Mucosa of rectum (tissue), 2 donors: Measurements from ENCODE around the gene ZBTB5.

Source experiments
- H3K27ac ChIP-seq, 2 donors: one replicate each; pipeline ENCODE4 v1.7.0; 2013; ENCODE audit warnings: inconsistent platforms in 2 of 2, low read depth in 2 of 2, low read length in 2 of 2
- H3K27me3 ChIP-seq, 2 donors: one replicate each; pipeline ENCODE4 v1.7.0; 2013; ENCODE audit warnings: low read length in 2 of 2; ENCODE audit not compliant: control insufficient read depth in 2 of 2, insufficient read depth in 2 of 2
- H3K36me3 ChIP-seq, 2 donors: one replicate each; pipeline ENCODE4 v1.7.0; 2013; ENCODE audit warnings: low read length in 2 of 2; ENCODE audit not compliant: control insufficient read depth in 2 of 2, insufficient read depth in 2 of 2
- H3K4me1 ChIP-seq, 2 donors: one replicate each; pipeline ENCODE4 v1.7.0; 2013; ENCODE audit warnings: low read length in 2 of 2, mild to moderate bottlenecking in 1 of 2; ENCODE audit not compliant: control insufficient read depth in 2 of 2, insufficient read depth in 2 of 2
- H3K4me3 ChIP-seq, 2 donors: one replicate each; pipeline ENCODE4 v1.7.0; 2013; ENCODE audit warnings: low read length in 2 of 2
- H3K9ac ChIP-seq, 2 donors: one replicate each; pipeline ENCODE4 v1.7.0; 2013; ENCODE audit warnings: low read length in 2 of 2, low read depth in 1 of 2, mild to moderate bottlenecking in 1 of 2
- H3K9me3 ChIP-seq, 2 donors: one replicate each; pipeline ENCODE4 v1.7.0; 2013; ENCODE audit warnings: low read length in 2 of 2; ENCODE audit not compliant: control insufficient read depth in 2 of 2
- donor health status: healthy.
- donor health status: Normal muscosa, but diverticular disease.

Gene ZBTB5

GRCh38 chr9:37441776-37442370 lies 23.4 kb downstream of the ZBTB5 start:
- Histone ChIP-seq H3K36me3 (peaks cover 51 to 57% of the 10 kb centered on the region in 2 donors), H3K9me3 (no peaks in the 10 kb centered on the region)

GRCh38 chr9:37438359-37438758 lies 26.9 kb downstream of the ZBTB5 start:
- Histone ChIP-seq H3K4me3 (no peak overlapping the region), H3K4me1 (no peaks in the 10 kb centered on the region)

More at GRCh38 chr9:37441776-37442370, 23.4 kb downstream of the ZBTB5 start:
- Histone ChIP-seq H3K27ac (no peak overlapping the region), H3K4me3 (no peak overlapping the region), H3K27me3 (no peaks in the 10 kb centered on the region), H3K9ac (no peak overlapping the region), H3K4me1 (peaks cover 0 to 5% of the 10 kb centered on the region in 2 donors)

GRCh38 chr9:37437621-37438020 lies 27.6 kb downstream of the ZBTB5 start:
- H3K27ac ChIP-seq, result no peak overlapping the region
- no peaks in the 10 kb centered on the region for H3K4me1 ChIP-seq
- no peaks in the 10 kb centered on the region for H3K9me3 ChIP-seq
- H3K36me3 ChIP-seq, result peaks cover 59 to 89% of the 10 kb centered on the region in 2 donors
- no peak overlapping the region for H3K9ac ChIP-seq
- no peak overlapping the region for H3K4me3 ChIP-seq
- H3K27me3 ChIP-seq, result no peaks in the 10 kb centered on the region

More at GRCh38 chr9:37438359-37438758, 26.9 kb downstream of the ZBTB5 start:
- Histone ChIP-seq H3K9ac (no peak overlapping the region), H3K36me3 (peaks cover 61 to 89% of the 10 kb centered on the region in 2 donors), H3K27me3 (no peaks in the 10 kb centered on the region), H3K27ac (no peak overlapping the region), H3K9me3 (no peaks in the 10 kb centered on the region)

- H3K27ac ChIP-seq, result no peak overlapping the region
- no peak overlapping the region for H3K4me3 ChIP-seq
- no peaks in the 10 kb centered on the region for H3K27me3 ChIP-seq
- no peaks in the 10 kb centered on the region for H3K4me1 ChIP-seq
- H3K9ac ChIP-seq, result no peak overlapping the region
- H3K36me3 ChIP-seq, result peaks cover 53 to 84% of the 10 kb centered on the region in 2 donors
- H3K9me3 ChIP-seq, result no peaks in the 10 kb centered on the region
These were observed 28.2 kb downstream of the ZBTB5 start for GRCh38 chr9:37437010-37437409.

GRCh38 chr9:37436540-37436939 lies 28.7 kb downstream of the ZBTB5 start:
- H3K27ac ChIP-seq, result no peak overlapping the region
- no peaks in the 10 kb centered on the region for H3K9me3 ChIP-seq
- H3K4me3 ChIP-seq, result no peak overlapping the region
- no peaks in the 10 kb centered on the region for H3K4me1 ChIP-seq
- H3K27me3 ChIP-seq, result no peaks in the 10 kb centered on the region
- H3K36me3 ChIP-seq, result peaks cover 48 to 82% of the 10 kb centered on the region in 2 donors
- no peak overlapping the region for H3K9ac ChIP-seq

GRCh38 chr9:37433867-37434371 lies 31.3 kb downstream of the ZBTB5 start:
- H3K4me3 ChIP-seq, result no peak overlapping the region
- no peak overlapping the region for H3K9ac ChIP-seq
- no peaks in the 10 kb centered on the region for H3K4me1 ChIP-seq
- peaks cover 29 to 71% of the 10 kb centered on the region in 2 donors for H3K36me3 ChIP-seq
- no peak overlapping the region for H3K27ac ChIP-seq
- H3K27me3 ChIP-seq, result no peaks in the 10 kb centered on the region
- H3K9me3 ChIP-seq, result no peaks in the 10 kb centered on the region

GRCh38 chr9:37432020-37432419 lies 33.2 kb downstream of the ZBTB5 start:
- Histone ChIP-seq H3K9ac (no peak overlapping the region), H3K27ac (no peak overlapping the region), H3K4me3 (no peak overlapping the region), H3K4me1 (no peaks in the 10 kb centered on the region), H3K9me3 (no peaks in the 10 kb centered on the region), H3K36me3 (peaks cover 25 to 63% of the 10 kb centered on the region in 2 donors), H3K27me3 (no peaks in the 10 kb centered on the region)

- Histone ChIP-seq H3K4me1 (no peaks in the 10 kb centered on the region), H3K27me3 (no peaks in the 10 kb centered on the region), H3K4me3 (no peak overlapping the region), H3K36me3 (peaks cover 23 to 60% of the 10 kb centered on the region in 2 donors), H3K27ac (no peak overlapping the region), H3K9me3 (no peaks in the 10 kb centered on the region), H3K9ac (no peak overlapping the region)
These were observed 34.2 kb downstream of the ZBTB5 start for GRCh38 chr9:37430841-37431597.

- no peaks in the 10 kb centered on the region for H3K27me3 ChIP-seq
- no peaks in the 10 kb centered on the region for H3K9me3 ChIP-seq
- H3K36me3 ChIP-seq, result peaks cover 23 to 49% of the 10 kb centered on the region in 2 donors
- H3K4me1 ChIP-seq, result no peaks in the 10 kb centered on the region
- H3K4me3 ChIP-seq, result no peak overlapping the region
- H3K27ac ChIP-seq, result no peak overlapping the region
- no peak overlapping the region for H3K9ac ChIP-seq
These were observed 35.6 kb downstream of the ZBTB5 start for GRCh38 chr9:37429441-37430285.
